ENCODE data around the gene RAD51AP1.
A peak's percentile ranks its signal among the peaks of the same experiment; 100 is the strongest.

Gene RAD51AP1

DNA sequence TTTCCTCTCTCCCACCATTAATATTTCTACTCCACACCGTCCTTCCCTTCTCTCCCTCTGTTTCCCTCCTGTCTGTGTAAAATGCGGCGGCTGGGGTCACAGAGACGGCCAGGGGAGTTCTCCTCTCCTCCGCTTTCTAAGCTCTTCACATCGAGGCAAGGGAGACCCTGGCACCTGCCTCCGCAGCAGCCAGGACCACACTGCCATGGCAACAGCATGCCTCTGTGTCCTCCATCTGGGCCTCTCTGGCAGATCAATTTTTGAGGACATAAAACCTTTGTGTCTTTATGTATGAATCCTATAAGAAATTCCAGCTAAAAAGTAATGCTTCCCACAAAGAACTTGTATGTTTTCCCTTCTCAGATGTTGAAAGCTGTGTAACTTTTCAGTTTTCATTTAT is 64.7 kb downstream of the RAD51AP1 start:
- DNase-seq, result peak; percentile 15

DNA sequence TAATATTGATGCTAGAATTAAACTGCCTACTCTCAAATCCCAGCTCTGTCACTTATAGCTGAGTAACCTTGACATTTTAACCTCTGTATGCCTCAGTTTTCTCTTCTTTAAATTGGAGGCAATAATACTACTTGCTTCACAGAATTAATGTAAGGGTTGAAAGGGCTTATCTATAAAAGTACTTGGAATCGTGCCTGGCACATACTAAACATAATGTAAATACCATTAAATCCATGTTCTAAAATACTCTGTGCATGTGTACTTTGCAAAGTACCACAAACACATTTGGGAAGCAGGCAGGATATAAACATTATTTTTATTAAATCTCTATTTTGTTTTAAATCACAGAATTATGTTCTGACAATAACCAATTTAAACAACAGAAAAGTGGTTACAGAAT is 65.3 kb downstream of the RAD51AP1 start:
- no peak for DNase-seq

DNA sequence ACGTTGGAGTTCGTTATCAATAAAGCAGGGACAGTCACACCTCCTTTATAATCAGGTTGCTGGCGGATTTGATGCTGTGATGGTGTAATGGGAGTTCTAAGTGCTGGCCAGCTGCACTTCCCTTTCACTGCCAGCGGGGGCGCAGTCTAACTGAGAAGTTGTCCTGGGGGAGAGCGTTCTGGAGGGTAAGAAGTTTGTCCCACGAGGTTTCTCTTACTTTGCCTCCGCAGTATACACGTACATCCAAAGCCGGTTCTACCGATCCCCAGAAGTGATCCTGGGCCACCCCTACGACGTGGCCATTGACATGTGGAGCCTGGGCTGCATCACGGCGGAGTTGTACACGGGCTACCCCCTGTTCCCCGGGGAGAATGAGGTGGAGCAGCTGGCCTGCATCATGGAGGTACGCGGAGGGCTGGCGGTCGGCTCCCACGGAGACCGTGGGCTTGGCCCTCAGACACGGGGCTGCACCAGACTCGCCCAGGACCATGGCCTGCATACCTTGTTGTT is 66.0 kb downstream of the RAD51AP1 start:
- DNase-seq, result peak; percentile 60

DNA sequence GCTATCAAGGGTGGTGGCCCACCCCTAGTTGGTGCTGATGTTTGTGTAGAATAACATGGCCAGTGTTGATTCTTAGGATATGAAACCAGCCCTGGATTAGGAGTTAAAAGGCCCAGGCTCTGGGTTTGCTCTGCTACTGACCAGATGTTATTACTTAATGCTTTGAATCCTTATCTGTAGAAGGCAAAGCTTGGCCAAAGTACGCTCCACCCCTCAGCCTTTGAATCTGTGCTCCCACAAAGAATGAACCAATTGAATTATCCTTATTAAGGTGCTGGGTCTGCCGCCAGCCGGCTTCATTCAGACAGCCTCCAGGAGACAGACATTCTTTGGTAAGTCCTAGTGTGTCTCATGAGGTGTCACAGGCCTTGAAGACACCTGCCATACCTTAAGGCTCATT is 68.4 kb downstream of the RAD51AP1 start:
- DNase-seq, result no peak

DNA sequence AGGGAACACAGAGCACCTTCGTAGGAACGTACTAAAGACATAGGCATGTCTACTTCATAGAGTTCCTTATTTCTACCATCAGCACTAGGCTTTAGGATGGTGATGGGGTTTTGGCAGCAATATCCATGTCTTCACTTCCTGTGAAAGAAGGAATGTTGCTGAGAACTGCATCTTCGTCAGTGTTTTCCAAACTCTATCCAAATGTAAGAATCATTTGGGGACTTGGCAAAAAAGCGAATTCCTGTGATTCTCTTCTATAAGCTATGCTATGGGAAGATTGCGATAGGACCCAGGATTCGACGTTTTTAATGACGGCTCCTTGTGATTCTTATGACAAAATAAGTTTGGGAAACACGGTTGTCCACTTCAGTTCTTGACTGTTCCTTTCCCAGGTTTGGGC is 70.4 kb downstream of the RAD51AP1 start:
- no peak for DNase-seq

Measured in NCI-H1092 treated with DMSO at 0.1 percent for 48 hours (cell line).